HTR-8/SVneo (cell line): ENCODE data around the gene SV2C.
A peak's percentile ranks its signal among the peaks of the same experiment; 100 is the strongest.
"Not testable (repeated sequence)": the region's sequence is repeated elsewhere in the genome, so short reads cannot be mapped to it uniquely, and the experiment has no call there.

Source experiments
- DNase-seq: peaks from one replicate; pipeline ENCODE4 v3.0.0; 2011; ENCODE audit warnings: low spot score, mixed read lengths; ENCODE audit not compliant: insufficient read length
- FAIRE-seq: peaks from 2 replicates; lab custom pipeline; 2011; peaks lifted over from hg19 to GRCh38; lab: Jason Lieb, UNC

SV2C gene

GRCh38 chr5:76283670-76284069, 200.5 kb downstream of the SV2C start:
- DNase-seq, result no peak
- no peak for FAIRE-seq

GRCh38 chr5:76289692-76290091, 206.5 kb downstream of the SV2C start:
- DNase-seq (no peak), FAIRE-seq (no peak)

- FAIRE-seq (no peak), DNase-seq (no peak)
These were observed 207.2 kb downstream of the SV2C start for GRCh38 chr5:76290321-76290757.

GRCh38 chr5:76291305-76292077, 208.3 kb downstream of the SV2C start:
- DNase-seq (no peak), FAIRE-seq (no peak)

GRCh38 chr5:76292620-76293322, 209.6 kb downstream of the SV2C start:
- FAIRE-seq (no peak), DNase-seq (no peak)

- FAIRE-seq, result no peak
These were observed 211.4 kb downstream of the SV2C start for GRCh38 chr5:76294573-76294972.

GRCh38 chr5:76298852-76299251, 215.7 kb downstream of the SV2C start:
- FAIRE-seq (no peak), DNase-seq (no peak)

More at GRCh38 chr5:76294573-76294972, 211.4 kb downstream of the SV2C start:
- DNase-seq, result no peak

- DNase-seq (no peak), FAIRE-seq (no peak)
These were observed 216.4 kb downstream of the SV2C start for GRCh38 chr5:76299592-76299991.

- FAIRE-seq, result peak; percentile 60
- DNase-seq, result not testable (repeated sequence)
These were observed 218.7 kb downstream of the SV2C start for GRCh38 chr5:76301932-76302331.

- DNase-seq, FAIRE-seq: not testable (repeated sequence)
These were observed 219.5 kb downstream of the SV2C start for GRCh38 chr5:76302661-76303060.

GRCh38 chr5:76303921-76304320, 220.7 kb downstream of the SV2C start:
- FAIRE-seq (no peak), DNase-seq (no peak)

GRCh38 chr5:76305269-76305668, 222.1 kb downstream of the SV2C start:
- DNase-seq, result no peak
- no peak for FAIRE-seq

- FAIRE-seq (no peak), DNase-seq (no peak)
These were observed 222.6 kb downstream of the SV2C start for GRCh38 chr5:76305775-76306174.

GRCh38 chr5:76310208-76310607, 227.0 kb downstream of the SV2C start:
- FAIRE-seq, result no peak

GRCh38 chr5:76312783-76313182, 229.6 kb downstream of the SV2C start:
- DNase-seq (no peak), FAIRE-seq (no peak)

More at GRCh38 chr5:76310208-76310607, 227.0 kb downstream of the SV2C start:
- no peak for DNase-seq

- FAIRE-seq, result no peak
- no peak for DNase-seq
These were observed 231.5 kb downstream of the SV2C start for GRCh38 chr5:76314643-76315042.

- no peak for DNase-seq
- FAIRE-seq, result no peak
These were observed 236.5 kb downstream of the SV2C start for GRCh38 chr5:76319673-76320072.

GRCh38 chr5:76323494-76323893, 240.3 kb downstream of the SV2C start:
- not testable (repeated sequence) for FAIRE-seq

GRCh38 chr5:76325326-76325725, 242.1 kb downstream of the SV2C start:
- FAIRE-seq (no peak), DNase-seq (no peak)

More at GRCh38 chr5:76323494-76323893, 240.3 kb downstream of the SV2C start:
- not testable (repeated sequence) for DNase-seq

GRCh38 chr5:76325876-76326491, 242.8 kb downstream of the SV2C start:
- no peak for FAIRE-seq

More at GRCh38 chr5:76325876-76326491, 242.8 kb downstream of the SV2C start:
- DNase-seq, result no peak
